NCI-H345 (cell line): Measurements from ENCODE around the gene NUFIP2.
"Not testable (repeated sequence)": the region's sequence is repeated elsewhere in the genome, so short reads cannot be mapped to it uniquely, and the experiment has no call there.

Source experiments
- DNase-seq: peaks from one replicate; lab custom pipeline; 2025; lab: John Stamatoyannopoulos, UW

NUFIP2 gene, protein sequence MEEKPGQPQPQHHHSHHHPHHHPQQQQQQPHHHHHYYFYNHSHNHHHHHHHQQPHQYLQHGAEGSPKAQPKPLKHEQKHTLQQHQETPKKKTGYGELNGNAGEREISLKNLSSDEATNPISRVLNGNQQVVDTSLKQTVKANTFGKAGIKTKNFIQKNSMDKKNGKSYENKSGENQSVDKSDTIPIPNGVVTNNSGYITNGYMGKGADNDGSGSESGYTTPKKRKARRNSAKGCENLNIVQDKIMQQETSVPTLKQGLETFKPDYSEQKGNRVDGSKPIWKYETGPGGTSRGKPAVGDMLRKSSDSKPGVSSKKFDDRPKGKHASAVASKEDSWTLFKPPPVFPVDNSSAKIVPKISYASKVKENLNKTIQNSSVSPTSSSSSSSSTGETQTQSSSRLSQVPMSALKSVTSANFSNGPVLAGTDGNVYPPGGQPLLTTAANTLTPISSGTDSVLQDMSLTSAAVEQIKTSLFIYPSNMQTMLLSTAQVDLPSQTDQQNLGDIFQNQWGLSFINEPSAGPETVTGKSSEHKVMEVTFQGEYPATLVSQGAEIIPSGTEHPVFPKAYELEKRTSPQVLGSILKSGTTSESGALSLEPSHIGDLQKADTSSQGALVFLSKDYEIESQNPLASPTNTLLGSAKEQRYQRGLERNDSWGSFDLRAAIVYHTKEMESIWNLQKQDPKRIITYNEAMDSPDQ

DNA sequence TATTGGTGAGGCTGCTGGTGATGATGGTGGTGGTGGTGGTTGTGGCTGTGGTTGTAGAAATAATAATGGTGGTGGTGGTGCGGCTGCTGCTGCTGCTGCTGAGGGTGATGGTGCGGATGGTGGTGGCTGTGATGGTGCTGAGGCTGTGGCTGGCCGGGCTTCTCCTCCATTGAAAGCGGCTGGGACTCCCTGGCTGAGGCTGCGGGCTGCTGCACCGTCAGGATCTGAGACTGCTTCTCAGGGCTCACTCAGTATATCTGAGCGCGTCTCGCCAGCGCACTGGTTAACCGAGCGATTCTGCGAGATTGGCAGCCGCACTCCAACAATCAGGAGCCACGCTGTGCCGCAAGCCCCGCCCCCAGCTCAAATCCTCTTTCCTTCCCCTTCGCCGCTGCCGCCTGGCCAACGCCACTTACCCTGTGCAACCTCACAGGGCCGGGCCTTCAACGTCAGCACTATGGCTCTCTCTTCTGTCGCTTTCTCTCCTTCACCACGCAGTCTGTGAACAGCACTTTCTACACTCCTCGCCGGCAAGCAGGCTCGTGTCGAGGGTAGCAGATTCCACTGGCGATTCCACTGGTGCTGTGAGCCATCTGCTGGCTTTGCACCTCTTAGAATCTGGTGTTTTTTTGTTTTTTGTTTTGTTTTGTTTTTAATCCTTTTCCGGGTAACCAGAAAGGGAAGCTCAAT, at the start of gene NUFIP2:
TSS of gene NUFIP2 (minus strand) at position 259 of the 690 bp plus-strand sequence. CDS start at position 170, 89 bp downstream.
- peak; percentile 99 for DNase-seq

DNA sequence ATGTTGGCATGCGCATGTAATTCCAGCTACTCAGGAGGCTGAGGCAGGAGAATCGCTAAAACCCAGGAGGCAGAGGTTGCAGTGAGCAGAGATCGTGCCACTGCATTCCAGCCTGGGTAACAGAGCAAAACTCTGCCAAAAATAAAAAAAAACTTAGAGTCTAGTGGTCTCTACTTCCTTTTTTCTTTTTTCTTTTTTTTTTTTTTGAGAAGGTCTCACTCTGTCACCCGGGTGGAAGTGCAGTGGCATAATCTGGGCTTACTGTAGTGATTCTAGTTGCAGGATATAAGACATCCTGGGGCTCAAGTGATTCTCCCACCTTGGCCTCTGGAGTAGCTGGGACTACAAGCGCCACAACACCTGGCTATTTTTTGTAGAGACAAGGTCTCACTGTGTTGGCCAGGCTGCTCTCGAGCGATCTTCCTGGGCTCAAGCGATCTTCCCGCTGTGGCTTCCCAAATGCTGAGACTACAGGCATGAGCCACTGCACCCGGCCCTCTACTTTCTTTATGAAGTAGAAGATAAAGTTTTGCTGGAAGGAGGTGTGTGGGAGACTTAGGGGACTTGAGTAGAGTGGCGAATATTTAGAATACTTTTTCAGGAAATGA, 48.3 kb upstream of the NUFIP2 start:
- DNase-seq: no peak

DNA sequence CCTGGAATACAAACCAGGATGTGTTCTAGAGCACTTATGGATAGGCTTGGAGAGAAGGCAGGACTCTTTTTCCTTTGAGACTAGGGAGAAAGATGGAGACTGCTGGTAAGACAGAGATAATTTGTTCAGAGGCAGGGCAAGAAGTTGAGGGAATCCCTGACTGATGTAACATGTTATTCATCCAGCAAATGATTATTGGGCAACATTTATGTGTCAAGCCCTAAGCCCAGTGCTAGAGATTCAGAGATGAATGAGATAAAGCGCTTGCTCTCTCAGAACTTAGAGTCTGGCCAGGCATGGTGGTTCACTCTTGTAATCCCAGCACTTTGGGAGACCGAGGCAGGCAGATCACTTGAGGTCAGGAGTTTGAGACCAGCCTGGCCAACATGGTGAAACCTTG, 47.8 kb upstream of the NUFIP2 start:
- no peak for DNase-seq

DNA sequence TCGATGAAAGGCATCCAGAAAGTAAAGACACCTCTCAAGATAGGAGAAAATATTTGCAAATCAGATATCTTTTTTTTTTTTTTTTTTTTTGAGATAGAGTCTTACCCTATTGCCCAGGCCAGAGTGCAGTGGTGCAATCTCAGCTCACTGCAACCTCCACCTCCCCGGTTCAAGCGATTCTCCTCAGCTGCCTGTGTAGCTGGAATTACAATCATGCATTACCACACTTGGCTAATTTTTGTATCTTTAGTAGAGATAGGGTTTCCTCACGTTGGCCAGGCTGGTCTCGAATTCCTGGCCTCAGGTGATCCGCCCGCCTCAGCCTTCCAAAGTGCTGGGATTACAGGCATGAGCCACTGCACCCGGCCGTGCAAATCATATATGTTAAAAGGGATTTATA, 45.1 kb upstream of the NUFIP2 start:
- DNase-seq: not testable (repeated sequence)

DNA sequence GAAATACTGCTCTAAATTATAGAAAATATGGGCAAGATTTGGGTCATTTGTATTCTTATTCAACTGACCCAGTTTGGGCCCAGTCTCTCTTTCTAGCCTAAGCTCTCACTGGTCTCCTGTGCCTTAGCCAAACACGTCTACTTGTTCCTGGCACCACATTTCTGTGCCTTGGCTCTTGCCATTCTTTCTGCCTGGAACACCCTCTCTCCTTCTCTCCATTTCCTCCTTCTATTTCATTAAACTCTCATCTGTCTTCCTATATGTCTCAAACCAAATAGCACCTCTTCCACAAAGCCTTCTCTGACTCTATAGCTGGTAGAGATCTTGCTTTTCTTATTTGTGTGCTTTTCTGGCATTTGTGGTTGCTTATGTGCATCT, 37.7 kb upstream of the NUFIP2 start:
- no peak for DNase-seq

DNA sequence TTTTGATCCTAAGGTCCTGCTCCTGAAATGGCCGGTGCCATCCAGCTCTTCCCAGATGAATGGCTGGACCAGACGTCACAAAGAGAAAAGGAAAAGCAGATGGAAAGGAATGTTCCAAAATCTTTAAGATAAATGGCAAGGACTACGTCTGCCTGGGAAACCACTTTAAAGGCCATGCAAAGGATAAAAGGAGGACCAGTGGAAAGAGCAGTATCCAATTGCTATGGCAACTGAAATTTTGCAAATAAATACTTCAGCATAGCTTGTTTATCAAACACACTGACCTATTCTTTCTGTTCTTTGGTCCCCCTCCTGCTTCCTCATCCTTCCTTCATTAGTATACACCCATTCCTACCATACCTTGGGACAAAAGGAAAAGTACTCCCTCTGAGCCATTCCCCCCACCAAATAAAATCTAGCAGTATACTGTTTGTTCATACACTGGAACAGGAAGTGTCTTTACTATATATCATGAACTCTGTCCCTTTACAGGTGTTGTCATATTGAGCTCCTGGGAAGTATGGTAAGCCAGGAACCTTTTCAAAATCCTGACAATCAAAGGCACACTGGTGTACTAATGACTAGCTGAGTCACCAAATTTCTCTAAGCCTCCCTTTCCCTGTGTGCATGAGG, 37.2 kb upstream of the NUFIP2 start:
- DNase-seq: no peak

DNA sequence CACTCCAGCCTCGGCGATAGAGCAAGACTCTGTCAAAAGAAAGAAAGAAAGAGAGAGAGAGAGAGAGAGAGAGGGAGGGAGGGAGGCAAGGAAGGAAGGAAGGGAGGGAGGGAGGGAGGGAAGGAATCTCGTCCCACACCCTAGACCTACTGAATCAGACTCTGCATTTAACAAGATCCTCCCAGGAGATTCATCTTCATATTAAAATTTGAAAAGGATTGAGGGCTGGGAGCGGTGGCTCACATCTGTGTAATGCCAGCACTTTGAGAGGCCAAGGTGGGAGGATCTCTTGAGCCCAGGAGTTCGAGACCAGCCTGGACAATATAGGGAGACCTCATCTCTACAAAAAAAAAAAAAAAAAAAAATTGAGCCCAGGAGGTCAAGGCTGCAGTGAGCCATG, 33.5 kb upstream of the NUFIP2 start:
- DNase-seq: no peak

DNA sequence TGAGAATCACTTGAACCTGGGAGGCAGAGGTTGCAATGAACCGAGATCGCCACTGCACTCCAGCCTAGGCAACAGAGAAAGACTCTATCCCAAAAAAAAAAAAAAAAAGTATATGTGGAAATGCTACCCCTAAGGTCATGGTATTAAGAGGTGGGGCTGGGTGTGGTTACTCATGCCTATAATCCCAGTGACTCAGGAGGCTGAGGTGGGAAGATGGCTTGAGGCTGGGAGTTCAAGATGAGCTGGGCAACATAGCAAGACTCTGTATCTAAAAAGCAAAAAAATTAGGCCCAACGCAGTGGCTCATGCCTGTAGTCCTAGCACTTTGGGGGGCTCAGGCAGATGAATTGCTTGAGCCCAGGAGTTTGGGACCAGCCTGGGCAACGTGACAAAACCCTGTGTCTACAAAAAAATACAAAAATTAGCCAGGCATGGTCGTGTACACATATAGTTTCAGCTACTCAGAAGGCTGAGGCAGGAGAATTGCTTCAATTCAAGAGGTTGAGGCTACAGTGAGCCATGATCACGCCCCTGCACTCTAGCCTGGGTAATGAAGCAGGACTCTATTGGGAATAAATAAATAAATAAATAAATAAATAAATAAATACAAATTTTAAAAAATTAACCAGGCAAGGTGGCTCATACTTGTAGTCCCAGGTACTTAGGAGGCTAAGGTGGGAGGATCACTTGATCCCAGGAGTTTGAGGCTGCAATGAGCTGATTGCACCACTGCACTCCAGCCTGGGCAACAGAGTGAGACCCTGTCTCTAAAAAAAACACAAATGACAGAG, 32.3 kb upstream of the NUFIP2 start:
- no peak for DNase-seq

DNA sequence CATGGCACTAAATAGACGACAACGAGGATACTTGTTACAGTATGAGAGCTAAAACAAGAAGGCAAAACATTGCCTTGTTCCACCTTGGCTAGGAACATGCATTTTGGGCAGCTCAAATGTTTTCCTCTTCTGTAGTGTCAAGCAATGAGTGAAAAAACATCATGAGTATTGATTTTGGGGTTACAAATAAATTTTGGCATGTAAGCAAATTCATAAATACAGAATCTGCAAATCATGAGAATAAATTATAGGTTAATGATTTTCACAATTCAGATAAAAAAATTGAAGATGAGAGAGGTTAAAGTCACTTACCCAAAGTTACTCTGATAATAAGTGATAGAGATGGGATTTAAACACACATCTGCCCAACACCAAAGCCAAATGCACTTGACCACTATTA, 28.4 kb upstream of the NUFIP2 start:
- no peak for DNase-seq

DNA sequence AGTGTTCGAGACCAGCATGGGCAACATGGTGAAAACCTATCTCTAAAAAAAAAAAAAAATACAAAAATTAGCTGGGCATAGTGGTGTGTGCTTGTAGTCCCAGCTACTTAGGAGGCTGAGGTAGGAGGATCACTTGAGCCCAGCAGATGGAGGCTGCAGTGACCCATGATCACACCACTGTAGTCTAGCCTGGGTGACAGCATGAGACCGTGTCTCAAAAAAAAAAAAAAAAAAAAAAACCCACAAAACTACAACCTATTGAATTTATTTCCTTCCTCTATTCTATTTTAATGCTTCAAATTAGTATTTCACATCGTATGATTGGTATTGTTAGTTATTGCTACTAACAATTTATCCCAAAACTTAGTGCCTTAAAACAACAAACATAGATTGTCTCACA, 9.4 kb upstream of the NUFIP2 start:
- DNase-seq: no peak

DNA sequence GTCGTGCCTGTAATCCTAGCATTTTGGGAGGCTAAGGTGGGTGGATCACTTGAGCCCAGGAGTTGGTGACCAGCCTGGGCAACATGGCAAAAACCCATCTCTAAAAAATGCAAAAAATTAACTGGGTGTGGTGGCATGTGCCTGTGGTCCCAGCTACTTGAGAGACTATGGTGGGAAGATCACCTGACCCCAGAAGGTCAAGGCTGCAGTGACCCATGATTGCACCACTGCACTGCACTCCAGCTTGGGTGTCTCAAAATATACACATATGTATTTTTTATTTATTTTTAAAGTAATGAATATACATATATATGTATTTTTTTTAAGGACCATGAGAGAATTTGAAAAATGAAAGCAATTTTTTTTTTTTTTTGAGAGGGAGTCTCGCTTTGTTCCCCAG, 5.1 kb upstream of the NUFIP2 start:
- DNase-seq: no peak

DNA sequence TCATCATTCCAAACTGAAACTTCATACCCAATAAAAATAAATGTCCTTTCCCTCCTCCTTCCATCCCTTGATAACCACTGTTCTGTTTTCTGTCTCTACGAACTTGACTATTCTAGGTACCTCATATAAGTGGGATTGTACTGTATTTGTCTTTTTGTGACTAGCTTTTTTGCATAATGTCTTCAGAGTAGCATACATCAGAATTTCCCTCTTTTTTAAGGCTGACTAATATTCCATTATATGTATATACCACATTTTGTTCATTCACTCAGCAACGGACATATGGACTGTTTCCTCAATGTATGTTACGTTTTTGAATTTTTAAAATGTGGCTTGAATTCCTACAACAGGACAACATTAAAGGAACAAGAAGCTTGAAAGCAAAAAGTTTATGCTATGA, 1.5 kb upstream of the NUFIP2 start:
- no peak for DNase-seq

DNA sequence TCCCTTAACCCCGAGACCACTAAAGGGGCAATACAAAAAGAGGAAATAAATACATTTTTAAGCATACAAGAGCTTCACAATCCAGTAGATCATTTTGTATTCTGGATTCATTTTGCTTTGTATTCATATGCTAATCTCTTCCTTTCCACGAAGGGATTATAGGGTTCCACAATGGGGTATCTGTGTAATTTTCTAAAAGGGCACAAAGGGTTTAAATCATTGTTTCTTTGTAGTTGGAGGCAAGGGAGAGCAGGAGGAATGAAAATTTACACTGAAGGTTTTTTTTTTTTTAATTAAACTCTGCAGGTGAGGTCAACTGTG, 592 bp upstream of the NUFIP2 start:
- DNase-seq: peak; percentile 28

DNA sequence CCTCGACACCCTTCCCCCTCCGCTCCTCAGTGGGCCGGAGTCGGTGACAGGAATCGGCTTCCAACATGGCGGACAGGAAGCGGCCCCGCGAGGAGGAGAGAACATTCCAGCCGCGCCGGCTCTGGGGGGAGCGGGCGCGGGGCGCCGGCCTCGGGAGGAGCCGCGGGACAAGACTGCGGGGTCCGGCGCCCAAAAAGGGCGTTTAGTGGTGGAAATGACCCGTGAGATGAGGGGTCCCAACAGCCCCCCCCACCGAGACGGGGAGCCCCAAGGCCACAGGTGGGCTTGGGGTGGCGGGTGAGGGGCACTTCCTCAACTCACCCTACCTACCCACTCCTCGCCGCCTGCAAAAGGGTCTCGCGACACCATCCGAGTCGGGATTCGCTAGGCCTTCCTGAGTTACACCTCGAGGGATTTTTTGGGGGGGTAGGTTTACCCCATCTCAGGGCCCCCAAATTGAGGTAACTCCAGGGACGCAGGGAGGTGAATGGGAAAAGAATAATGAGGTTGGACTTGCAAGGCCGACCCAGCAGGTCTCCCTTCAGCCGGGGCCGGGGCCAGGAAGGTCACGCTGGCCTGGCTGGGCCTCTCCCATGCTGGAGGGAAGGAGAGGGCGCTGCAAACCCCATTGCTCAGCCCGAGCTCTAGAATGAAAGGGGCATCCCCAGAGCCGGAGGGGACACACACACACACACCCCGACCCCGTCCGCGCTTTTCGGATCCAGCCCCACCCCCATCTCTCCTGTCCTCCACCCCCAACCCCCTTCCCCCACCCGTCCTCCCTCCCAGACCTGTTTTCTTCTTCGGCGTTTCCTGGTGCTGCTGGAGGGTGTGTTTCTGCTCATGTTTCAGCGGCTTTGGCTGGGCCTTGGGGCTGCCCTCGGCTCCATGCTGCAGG, 707 bp downstream of the NUFIP2 start:
- peak; percentile 66 for DNase-seq

DNA sequence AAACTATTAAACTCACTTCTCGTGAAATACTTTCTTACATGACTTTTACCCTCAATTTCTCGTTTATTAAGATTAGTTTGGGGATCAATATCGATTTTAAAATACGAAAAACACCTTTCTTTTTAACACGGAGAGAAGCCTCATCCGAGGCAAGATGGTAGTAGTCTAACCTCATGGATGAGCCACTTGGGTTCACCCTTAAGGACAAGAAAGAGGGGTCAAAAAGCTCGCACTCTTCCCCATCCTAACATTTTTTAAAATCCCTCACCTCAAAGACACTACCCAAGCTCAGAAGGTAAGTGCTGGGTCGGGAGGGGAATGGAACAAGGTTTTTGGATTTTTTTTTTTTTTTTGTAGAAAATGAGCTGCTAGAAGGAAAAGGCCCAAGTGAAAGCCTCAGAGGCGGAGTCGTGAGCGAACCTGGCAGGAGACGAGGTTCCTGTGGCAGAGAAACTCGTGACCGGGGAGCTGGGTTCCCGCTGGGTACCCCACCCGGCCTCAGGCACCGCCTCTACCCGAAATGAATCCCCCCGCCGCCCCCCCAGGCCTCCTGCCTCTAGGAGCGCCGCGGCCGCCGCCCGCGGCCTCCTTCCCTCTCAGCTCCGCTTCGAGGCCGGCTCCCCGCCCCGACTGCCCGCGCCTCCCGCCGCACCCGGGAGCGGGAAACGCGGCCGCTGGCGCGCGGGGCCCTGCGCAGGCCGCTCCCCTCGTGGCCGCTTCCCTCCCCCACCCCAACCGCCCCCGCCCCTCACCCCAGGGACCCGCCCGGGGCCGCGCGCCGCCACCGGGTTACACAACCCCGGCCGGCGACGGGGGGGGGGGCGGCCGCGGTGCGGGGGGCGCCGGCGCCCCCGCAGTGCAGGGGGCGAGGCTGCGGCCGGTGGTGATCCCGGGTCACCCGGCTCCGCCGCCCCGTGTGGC, 1.6 kb downstream of the NUFIP2 start:
- DNase-seq: peak; percentile 66

DNA sequence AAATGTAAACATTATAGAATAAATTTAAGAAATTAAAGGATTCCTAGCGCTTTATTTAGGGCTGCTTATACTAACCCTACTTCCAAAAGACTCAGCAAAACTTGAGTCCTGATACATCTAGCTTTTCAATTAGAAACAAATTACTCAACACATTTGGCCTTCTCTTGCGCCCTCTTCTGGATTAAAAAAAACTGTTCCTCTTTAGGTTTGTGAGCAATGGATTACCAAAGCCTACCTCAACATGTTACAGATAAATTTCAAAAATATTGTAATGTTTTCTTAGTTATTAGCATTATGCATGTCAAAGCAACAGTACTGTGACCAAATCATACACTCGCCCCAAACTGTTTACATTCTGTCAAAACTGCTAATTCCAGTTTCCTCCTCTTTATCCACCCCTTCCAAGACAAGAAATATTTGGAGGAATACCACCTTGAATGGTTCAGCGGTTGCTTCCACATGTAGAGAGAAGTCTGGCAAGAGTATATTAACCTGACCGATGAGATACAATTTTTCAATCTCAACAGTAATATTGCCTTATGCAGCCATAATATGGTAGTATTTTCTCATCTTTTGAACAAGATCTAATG, 2.7 kb downstream of the NUFIP2 start:
- DNase-seq: peak; percentile 58

DNA sequence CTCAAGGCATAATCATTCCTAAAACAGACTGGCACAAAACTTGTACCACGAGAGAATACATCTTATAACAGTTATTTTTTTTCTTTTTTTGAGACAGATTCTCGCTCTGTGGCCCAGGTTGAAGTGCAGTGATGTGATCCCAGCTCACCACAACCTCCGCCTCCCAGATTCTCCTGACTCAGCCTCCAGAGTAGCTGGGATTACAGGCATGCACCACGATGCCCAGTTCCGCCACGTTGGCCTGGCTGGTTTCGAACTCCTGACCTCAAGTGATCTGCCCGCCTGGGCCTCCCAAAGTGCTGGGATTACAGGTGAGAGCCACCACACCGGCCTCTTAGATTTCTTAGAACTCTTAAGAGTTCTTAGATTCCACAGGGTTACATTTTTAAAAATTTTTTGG, 4.1 kb downstream of the NUFIP2 start:
- DNase-seq: no peak

DNA sequence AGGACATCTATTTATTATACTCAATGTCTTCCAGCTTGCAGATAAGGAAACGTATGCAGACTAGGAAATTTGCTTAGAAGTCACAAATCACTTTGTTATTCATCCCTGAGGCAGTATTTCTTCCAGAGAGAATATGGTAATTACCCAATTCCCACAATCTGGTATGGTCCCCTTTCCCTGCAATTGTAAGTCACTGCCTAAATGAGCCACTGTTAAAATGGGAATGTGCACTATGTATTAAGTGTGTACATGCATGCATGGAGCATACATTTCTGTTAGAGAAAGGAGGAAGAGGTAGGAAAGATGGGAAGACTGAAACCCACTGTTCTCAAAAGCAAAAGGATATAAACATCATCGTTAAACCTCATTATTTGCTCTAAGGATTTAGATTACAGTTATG, 10.0 kb downstream of the NUFIP2 start:
- DNase-seq: no peak

DNA sequence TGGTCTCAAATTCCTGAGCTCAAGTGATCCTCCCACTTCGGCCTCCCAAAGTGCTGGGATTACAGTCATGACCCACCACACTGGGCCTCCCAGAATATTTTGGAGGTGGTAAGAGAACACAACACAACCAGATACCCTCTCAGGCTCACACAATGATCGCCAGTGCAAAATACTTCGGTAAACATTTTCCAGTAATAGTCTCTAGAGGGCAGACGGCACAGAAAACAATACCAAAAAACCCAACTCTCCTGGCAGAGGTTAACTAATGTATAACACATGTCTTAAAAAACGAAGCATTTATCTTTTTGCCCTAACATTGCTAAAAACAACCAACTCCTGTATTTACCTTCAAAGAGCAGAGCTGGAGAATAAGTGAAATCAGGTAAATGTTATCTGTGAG, 10.5 kb downstream of the NUFIP2 start:
- DNase-seq: no peak
